Kidney capillary endothelial cell (primary cell): ENCODE measurements around the gene ARMH1.

Source experiments
- DNase-seq: peaks from one replicate; pipeline ENCODE4 v3.0.0-alpha.2; 2018; ENCODE audit warnings: low spot score

Gene ARMH1

GRCh38 chr1:44670751-44671640 is 3.5 kb upstream of the ARMH1 start:
- no peak for DNase-seq

- DNase-seq, result peak; percentile 72
Measured at GRCh38 chr1:44672254-44672955, 2.1 kb upstream of the ARMH1 start.

- DNase-seq, result no peak
Measured at GRCh38 chr1:44672961-44673674, 1.4 kb upstream of the ARMH1 start.

GRCh38 chr1:44673675-44674112 is 820 bp upstream of the ARMH1 start:
- no peak for DNase-seq

GRCh38 chr1:44675186-44675585 is 672 bp downstream of the ARMH1 start:
- no peak for DNase-seq

- peak; percentile 67 for DNase-seq
Measured at GRCh38 chr1:44676484-44677200, 2.1 kb downstream of the ARMH1 start.

GRCh38 chr1:44677201-44677766 is 2.8 kb downstream of the ARMH1 start:
- no peak for DNase-seq

- no peak for DNase-seq
Measured at GRCh38 chr1:44678120-44678519, 3.6 kb downstream of the ARMH1 start.

GRCh38 chr1:44678626-44679025 is 4.1 kb downstream of the ARMH1 start:
- DNase-seq, result no peak

GRCh38 chr1:44679468-44679867 is 5.0 kb downstream of the ARMH1 start:
- no peak for DNase-seq

GRCh38 chr1:44681905-44682882 is 7.7 kb downstream of the ARMH1 start:
- no peak for DNase-seq

- DNase-seq, result no peak
Measured at GRCh38 chr1:44682883-44683265, 8.4 kb downstream of the ARMH1 start.

GRCh38 chr1:44684525-44684924 is 10.0 kb downstream of the ARMH1 start:
- DNase-seq, result no peak

- DNase-seq, result no peak
Measured at GRCh38 chr1:44685218-44685617, 10.7 kb downstream of the ARMH1 start.

- DNase-seq, result no peak
Measured at GRCh38 chr1:44685881-44686280, 11.4 kb downstream of the ARMH1 start.

GRCh38 chr1:44688760-44689446 is 14.4 kb downstream of the ARMH1 start:
- DNase-seq, result no peak

GRCh38 chr1:44689447-44689765 is 14.9 kb downstream of the ARMH1 start:
- no peak for DNase-seq

- DNase-seq, result no peak
Measured at GRCh38 chr1:44693159-44693558, 18.6 kb downstream of the ARMH1 start.

- DNase-seq, result no peak
Measured at GRCh38 chr1:44693900-44694299, 19.4 kb downstream of the ARMH1 start.

- DNase-seq, result no peak
Measured at GRCh38 chr1:44694863-44695478, 20.5 kb downstream of the ARMH1 start.
